ENCODE data around the gene PLGLB1.
"Not testable (repeated sequence)": the region's sequence is repeated elsewhere in the genome, so short reads cannot be mapped to it uniquely, and the experiment has no call there.

Gene PLGLB1

DNA sequence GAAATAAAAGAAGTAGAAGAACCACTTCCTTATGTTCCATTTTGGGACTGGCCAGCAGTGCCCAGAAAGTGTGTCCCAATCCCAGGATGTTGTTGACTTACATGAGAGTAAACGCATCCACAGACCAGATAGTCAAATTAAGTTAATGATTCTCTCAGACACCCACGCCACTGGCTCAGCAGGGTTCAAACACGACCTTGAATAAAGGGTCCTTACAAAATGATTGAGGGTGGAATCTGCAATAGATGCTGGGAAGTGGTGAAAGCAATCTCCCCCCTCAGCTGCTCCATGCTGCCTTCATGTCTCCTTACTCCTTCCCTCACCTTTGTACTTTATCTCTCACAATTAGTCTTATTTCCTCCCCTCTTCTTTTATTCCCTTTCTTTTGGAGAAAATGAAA, at the start of gene PLGLB1:
Gene PLGLB1, minus strand, starts transcription at position 101 of the 400 bp plus-strand sequence. Its CDS starts 61 bp downstream, at position 40.
- not testable (repeated sequence) for DNase-seq (ENCODE audit: low spot score)

DNA sequence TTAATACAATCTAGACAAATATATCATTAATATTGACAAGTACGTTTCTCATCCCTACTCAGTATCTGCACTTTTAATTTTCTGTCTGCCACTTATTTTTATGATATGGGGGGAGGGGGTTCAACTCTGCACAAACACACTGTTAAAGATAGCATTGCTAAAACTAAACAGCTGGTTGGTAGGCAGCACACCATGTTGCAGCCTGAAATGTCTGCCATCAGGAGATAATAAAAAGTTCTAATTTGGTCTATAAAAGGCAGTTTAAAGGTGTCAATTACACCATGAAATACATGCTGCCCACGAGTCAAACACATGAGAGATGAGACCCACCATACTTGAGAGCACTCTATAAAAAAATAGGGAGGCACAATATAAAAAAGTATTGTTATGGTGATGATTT, 42.7 kb upstream of the PLGLB1 start:
- DNase-seq (ENCODE audit: low spot score): not testable (repeated sequence)

DNA sequence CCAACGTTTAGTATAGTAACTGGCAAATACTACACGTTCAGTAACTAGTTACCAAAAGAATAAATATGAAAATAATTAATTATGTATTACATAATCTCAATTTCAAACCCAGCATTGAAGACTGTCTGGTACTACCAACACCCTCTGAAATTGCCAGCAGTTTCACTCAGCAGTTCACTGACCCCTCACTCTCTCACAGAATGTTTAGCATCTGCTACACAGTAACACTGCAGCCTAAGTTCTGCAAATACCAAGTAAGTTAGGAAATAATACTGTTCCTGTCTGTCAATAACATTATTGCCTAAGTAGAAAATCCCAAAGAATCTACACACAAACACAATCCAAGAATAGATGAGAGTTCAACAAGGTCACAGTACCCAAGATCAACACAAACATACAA, 41.8 kb upstream of the PLGLB1 start:
- DNase-seq (ENCODE audit: low spot score): not testable (repeated sequence)

DNA sequence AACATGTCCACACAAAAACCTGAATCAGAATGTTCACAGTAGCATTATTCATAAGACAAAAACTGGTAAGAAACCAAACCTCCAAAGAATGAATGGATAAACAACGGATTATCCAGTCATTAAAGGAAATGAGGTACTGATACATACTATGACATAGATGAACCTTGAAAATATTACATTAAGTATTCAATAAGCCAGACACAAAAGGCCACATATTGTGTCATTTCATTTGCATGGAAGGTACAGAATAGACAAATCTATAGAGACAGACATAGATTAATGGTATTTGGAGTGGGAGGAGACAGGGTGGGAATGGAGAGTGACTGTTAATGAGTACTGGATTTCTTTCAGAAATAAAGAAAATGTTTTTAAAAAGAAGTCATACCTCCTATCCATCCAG, 39.9 kb upstream of the PLGLB1 start:
- not testable (repeated sequence) for DNase-seq (ENCODE audit: low spot score)

DNA sequence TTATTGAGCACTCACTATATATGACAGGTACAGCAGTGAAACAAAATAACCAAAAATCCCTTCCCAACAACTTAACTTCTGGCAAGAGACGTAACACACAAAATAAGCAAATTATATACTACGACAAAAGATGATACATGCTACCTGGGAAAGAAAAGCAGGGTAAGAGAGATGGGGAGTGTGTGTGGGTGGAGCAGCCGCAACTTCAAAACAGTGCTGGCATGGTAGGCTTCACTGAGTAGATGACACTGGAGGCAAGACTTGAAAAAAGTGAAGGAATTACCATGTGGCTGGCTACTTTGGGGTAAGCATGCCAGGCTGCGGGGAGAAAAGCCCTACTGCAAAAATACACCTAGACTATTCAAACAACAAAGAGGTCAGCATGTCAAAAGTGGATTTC, 36.0 kb upstream of the PLGLB1 start:
- not testable (repeated sequence) for DNase-seq (ENCODE audit: low spot score)

DNA sequence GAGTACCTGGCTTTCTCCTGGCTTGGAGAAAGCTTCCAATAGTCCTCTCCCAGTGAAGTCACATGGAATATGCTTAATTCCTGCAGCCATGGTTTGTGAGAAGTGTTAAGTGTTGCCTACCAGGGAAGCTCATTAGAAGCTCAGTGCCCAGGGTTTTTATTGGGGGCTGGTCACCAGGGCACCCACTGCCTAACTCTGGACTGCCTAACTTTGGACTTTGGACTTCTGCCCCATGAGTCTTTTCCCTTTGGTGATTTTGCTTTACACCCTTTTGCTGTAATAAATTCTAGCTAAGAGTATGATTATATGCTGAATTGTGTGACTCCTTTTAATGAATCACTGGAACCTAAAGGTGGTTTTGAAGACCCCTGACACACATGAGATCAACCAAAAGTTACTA, 35.2 kb upstream of the PLGLB1 start:
- DNase-seq (ENCODE audit: low spot score): not testable (repeated sequence)

DNA sequence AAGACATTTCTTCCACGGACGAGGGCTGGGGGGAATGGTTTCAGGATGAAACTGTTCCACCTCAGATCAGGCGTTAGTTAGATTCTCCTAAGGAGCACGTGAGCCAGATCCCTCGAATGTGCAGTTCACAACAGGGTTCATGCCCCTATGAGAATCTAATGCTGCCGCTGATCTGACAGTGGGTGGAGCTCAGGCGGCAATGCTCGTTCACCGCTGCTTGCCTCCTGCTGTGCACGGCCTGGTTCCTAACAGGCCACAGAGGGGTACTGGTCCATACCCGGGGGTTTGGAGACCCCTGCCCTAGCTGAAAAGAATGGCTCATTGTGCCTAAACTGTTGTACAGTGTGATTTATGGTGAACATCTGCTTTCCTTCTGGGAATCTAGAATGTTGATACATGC, 34.8 kb upstream of the PLGLB1 start:
- DNase-seq (ENCODE audit: low spot score): not testable (repeated sequence)

DNA sequence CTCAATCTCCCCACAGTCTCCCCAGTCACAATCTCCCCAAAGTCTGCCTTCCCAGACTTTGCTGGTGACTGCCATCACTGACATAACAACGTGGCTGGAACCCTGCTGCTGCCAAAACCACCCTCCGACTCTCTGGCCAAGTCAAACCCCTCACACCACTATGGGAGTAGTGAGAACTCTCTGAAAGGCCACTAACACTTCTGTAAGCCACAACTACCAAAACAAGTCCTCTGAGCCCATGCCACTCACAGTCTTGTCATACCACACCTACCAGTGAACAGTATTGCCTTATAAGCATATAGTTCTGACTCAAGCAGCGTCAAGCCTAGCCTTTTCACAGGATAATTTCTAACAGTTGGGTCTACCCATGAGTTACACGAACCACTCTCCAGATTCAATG, 32.7 kb upstream of the PLGLB1 start:
- DNase-seq (ENCODE audit: low spot score): not testable (repeated sequence)

DNA sequence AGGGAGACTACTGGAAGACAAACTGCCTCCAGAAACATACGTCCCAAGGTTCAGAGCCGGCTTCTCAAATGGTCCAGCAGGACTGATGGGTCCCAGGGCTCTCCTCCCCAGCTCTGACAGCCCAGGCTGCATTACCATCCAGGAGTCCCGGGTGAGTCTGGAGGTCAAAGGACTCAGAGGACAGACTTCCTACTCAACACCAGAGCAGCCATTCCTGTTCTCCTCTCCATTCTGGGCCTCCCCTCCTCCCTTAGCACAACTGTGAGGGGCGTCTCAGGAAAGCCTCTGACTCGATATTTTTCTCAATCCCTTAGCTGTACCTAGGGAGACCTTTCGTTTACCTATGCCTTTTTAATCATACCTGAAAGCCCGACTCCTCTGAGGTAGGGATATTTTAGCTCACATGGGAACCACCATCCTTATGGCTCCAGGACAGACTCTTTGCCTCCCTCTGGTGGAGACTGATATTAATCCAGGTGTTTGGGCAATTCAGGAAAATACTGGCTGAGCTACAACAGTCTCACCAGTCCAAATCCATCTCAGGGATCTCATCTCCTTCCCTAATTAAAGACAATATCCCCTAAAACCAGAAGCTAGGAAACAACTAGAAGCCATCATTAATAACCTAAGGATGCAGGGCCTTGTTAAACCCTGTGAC, 19.8 kb upstream of the PLGLB1 start:
- not testable (repeated sequence) for DNase-seq (ENCODE audit: low spot score)

DNA sequence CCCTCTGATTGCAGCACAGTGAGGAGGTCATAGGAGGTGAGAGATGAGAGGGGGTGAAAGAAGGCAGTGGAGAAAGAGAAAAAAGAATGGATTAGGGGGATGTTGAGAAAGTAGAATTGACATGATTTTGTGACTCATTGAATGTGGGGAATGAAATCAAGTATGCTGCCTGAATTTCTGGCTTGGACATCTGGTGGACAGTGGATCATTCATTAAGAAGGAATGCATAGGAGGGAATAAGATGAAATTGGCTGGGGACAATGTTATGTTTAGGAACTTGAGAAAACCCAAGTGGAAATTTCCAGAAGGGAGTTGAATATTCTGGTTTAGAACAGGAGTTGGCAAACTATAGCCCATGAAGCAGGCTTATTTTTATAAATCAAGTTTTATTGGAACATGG, 7.0 kb upstream of the PLGLB1 start:
- not testable (repeated sequence) for DNase-seq (ENCODE audit: low spot score)

DNA sequence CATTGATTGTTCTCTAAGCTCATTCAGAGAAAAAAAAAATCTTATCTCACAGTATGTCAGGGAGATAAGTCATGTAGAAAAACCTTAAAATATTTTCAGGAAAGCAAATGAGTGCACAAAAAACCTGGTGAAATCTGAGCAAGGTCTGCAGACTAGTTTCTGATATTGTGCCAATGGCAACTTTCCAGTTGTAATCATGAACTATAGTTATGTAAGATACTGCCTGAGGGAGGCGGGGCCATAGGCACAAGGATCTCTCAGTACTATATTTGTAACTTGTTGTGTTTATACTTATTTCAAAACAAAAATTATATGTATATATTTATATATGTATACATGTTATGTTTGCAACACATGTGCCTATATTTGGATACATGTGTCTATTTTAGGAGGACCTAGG, 5.2 kb upstream of the PLGLB1 start:
- not testable (repeated sequence) for DNase-seq (ENCODE audit: low spot score)

DNA sequence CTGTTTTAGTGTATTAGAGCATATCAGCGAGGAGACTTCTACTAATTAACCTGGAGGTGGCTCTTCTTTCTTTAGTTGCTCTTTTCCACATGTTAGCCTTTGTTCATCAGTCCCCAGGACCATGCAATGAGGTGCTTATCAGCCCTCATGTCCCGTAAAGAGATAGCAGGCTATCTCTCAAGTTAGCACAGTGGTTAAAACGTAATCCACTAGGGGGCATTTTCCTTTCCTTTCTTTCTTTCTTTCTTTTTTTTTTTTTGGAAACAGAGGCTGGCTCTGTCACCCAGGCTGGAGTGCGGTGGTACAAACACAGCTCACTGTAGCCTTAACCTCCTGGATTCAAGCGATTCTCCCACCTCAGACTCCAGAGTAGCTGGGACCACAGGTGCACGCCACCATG, 4.3 kb upstream of the PLGLB1 start:
- DNase-seq (ENCODE audit: low spot score): not testable (repeated sequence)

DNA sequence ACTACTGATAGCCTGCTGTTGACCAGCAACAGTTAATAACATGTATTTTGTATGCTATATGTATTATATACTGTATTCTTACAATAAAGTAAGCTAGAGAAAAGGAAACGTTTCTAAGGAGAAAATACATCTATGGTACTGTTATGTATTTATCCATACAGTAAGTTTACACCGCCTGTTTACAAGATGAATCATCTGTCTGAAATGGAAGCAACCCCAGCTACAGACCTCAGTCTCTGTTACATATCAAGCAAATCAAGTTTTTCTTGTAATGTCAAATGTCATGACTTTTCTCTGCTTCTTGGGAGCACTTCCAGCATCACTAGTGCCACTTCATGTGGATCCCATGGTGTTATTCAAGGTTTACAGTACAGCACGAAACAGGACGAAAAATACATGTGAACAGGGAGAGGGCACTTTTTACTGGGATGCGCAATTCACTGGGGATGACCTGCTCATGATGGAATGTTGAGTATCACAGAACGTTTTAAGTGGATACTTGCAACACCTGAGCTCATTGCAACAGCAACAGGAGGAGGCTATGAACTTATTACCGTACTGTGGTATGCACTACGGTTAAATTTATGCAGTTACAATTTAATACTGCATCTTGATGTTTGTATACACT, 2.5 kb upstream of the PLGLB1 start:
- DNase-seq (ENCODE audit: low spot score): not testable (repeated sequence)

DNA sequence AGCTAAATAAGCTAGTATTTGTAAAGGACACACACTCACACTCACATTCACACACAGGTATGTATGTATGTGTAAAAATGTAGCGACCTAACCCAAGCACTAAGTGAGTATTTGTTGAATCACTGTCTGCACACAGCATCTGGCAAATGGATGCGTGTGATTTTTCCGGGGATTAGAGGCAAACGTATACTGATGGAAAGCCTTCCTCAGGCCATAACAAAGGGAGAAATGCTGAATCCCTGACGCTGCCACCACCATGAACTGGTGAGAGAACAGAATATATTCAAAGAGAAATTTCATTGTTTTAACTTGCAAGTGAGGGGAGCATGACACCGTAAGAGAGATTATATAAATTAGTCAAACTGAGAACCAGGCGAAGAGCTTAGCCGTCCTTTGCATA, 601 bp downstream of the PLGLB1 start:
- DNase-seq (ENCODE audit: low spot score): not testable (repeated sequence)

DNA sequence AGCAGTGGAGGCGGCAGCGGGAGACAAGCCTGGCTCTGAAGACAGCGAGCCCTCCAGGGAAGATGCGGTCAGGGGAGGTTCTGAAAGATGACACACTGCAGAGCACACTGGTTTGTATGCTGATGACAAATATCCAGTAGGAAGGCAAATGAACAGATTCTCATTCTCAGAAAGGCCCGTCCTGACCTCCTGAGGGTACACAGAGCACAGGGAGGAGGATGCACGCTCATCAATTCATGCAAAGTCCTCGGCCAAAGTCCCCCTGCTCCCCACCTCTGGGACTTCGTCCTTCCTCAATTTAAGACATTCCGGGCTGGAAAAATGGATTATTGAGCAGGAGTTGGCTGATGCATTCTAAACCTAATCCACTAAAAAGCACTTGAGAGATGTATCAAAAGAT, 2.6 kb downstream of the PLGLB1 start:
- DNase-seq (ENCODE audit: low spot score): not testable (repeated sequence)

DNA sequence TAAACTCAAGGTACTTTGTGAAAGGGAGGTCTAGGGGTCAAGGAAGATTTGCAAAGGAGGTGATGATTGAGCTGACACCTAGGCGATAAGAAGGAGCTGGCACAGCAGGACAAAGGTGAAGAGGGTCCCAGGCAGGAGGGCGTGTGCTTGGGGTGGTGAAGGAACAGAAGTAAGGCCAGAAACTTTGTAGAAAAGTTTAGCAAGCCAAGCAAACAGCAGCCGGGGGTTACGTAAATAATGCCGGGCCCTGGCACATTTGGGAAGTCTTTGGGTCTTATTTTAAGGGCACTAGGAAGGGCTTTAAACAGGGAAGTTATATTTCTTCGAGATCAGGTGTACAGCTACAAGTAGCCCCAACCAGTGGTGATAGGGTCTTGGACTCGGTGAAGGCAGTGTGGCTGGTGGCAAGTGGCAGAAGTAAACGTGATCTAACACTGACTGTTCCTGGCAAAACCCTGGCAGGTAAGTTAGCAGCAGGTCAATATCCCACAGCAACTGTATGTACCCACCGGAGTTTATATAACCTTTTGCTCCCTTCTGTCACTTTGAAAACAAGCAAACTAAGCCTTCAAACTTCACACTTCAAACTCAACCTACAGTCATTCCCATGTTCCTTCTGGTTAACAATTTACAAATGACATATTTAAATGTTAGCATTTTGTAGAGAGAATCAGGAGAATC, 7.0 kb downstream of the PLGLB1 start:
- DNase-seq (ENCODE audit: low spot score): not testable (repeated sequence)

DNA sequence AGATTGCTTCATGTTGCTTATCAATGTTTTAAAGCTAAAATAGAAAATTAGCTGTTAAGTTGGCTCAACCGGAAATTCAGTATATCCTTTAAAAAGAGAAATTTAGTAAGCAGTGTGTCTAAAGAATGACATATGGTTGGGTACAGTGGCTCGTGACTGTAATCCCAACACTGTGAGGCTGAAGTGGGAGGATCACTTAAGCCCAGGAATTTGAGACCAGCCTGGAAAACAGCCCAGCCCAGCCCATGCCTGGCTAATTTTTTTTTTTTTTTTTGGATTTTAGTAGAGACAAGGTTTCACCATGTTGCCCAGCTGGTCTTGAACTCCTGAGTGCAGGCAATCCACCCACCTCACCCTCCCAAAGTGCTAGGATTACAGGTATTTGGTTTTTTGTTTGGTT, 17.2 kb downstream of the PLGLB1 start:
- DNase-seq (ENCODE audit: low spot score): not testable (repeated sequence)

Measured in kidney capillary endothelial cell (primary cell).